Neutrophil (primary cell): ENCODE data around the gene NTRK3.

Source experiments
- H3K27ac ChIP-seq: fragments of 200-600 bp; sonication (generic); 2 replicates; pipeline ENCODE4 v1.5.1; 2016; ENCODE audit warnings: mild to moderate bottlenecking, moderate library complexity
- H3K27me3 ChIP-seq: fragments of 200-600 bp; sonication (generic); 2 replicates; pipeline ENCODE4 v1.6.0; 2016; ENCODE audit warnings: mild to moderate bottlenecking
- H3K36me3 ChIP-seq: fragments of 200-600 bp; sonication (generic); 2 replicates; pipeline ENCODE4 v1.5.1; 2017
- H3K4me1 ChIP-seq, 2 experiments: fragments of 200-600 bp in 1 of 2; sonication (generic) in 1 of 2; 1 replicate in 1 of 2; 2 replicates in 1 of 2; pipeline versions ENCODE4 v1.5.1 to v1.6.1; 2013 to 2016; ENCODE audit warnings: low read depth in 1 of 2, low read length in 1 of 2, mild to moderate bottlenecking in 1 of 2, moderate library complexity in 1 of 2; ENCODE audit not compliant: control insufficient read depth in 1 of 2, insufficient read depth in 1 of 2
- H3K4me3 ChIP-seq, 2 experiments: fragments of 200-600 bp in 1 of 2; sonication (generic) in 1 of 2; 1 replicate in 1 of 2; 2 replicates in 1 of 2; pipeline ENCODE4 v1.5.1; 2013 to 2016; ENCODE audit warnings: low read depth in 1 of 2, low read length in 1 of 2, mild to moderate bottlenecking in 1 of 2, moderate library complexity in 1 of 2
- H3K9me3 ChIP-seq: fragments of 200-600 bp; sonication (generic); 2 replicates; pipeline ENCODE4 v1.5.1; 2016
- CTCF ChIP-seq: fragments of 200-600 bp; sonication (generic); IDR thresholded peaks from 2 replicates; pipeline ENCODE4 v1.5.1; 2016; ENCODE audit warnings: antibody characterized with exemption

NTRK3 gene

GRCh38 chr15:88043396-88043795 is 213.1 kb downstream of the NTRK3 start:
- Histone ChIP-seq H3K4me3 (no peak overlapping the region), H3K4me1 (peaks cover 0 to 11% of the 10 kb centered on the region in 2 experiments), H3K27me3 (peaks cover 1% of the 10 kb centered on the region), H3K27ac (no peak overlapping the region), H3K36me3 (no peaks in the 10 kb centered on the region), H3K9me3 (no peaks in the 10 kb centered on the region)
- no peak for TF ChIP-seq CTCF

GRCh38 chr15:88042047-88042446 is 214.5 kb downstream of the NTRK3 start:
- H3K36me3 ChIP-seq: no peaks in the 10 kb centered on the region
- H3K4me3 ChIP-seq: no peak overlapping the region
- H3K27ac ChIP-seq: no peak overlapping the region
- peaks cover 14% of the 10 kb centered on the region for H3K27me3 ChIP-seq
- no peak for TF ChIP-seq CTCF
- peaks cover 0 to 11% of the 10 kb centered on the region in 2 experiments for H3K4me1 ChIP-seq
- no peaks in the 10 kb centered on the region for H3K9me3 ChIP-seq

- H3K4me3 ChIP-seq: no peak overlapping the region
- H3K27ac ChIP-seq: peak overlapping the region; percentile 45
- TF ChIP-seq CTCF: no peak
- H3K9me3 ChIP-seq: no peaks in the 10 kb centered on the region
- H3K27me3 ChIP-seq: peaks cover 28% of the 10 kb centered on the region
- H3K36me3 ChIP-seq: no peaks in the 10 kb centered on the region
- peaks cover 0 to 11% of the 10 kb centered on the region in 2 experiments for H3K4me1 ChIP-seq
These were observed 216.0 kb downstream of the NTRK3 start for GRCh38 chr15:88040516-88040915.

GRCh38 chr15:88038261-88038660 is 218.3 kb downstream of the NTRK3 start:
- H3K4me3 ChIP-seq: no peak overlapping the region
- H3K9me3 ChIP-seq: no peaks in the 10 kb centered on the region
- no peaks in the 10 kb centered on the region for H3K36me3 ChIP-seq
- H3K27me3 ChIP-seq: peaks cover 49% of the 10 kb centered on the region
- H3K4me1 ChIP-seq: peaks cover 0 to 11% of the 10 kb centered on the region in 2 experiments
- no peak overlapping the region for H3K27ac ChIP-seq
- TF ChIP-seq CTCF: no peak

- TF ChIP-seq CTCF: no peak
- no peaks in the 10 kb centered on the region for H3K36me3 ChIP-seq
- peaks cover 49% of the 10 kb centered on the region for H3K27me3 ChIP-seq
- H3K27ac ChIP-seq: no peak overlapping the region
- H3K4me1 ChIP-seq: peaks cover 0 to 11% of the 10 kb centered on the region in 2 experiments
- H3K4me3 ChIP-seq: no peak overlapping the region
- no peaks in the 10 kb centered on the region for H3K9me3 ChIP-seq
These were observed 220.2 kb downstream of the NTRK3 start for GRCh38 chr15:88036154-88036839.
